GM21717 (cell line): Measurements from ENCODE around the gene CAMK2G.
A peak's percentile ranks its signal among the peaks of the same experiment; 100 is the strongest.

Experiments
- ATAC-seq: cut with Tn5 transposase; IDR thresholded peaks from one replicate; pipeline ENCODE4 v1.9.1; 2021; ENCODE audit warnings: mild to moderate bottlenecking, moderate library complexity; ENCODE audit not compliant: unreplicated experiment

The CAMK2G gene

DNA sequence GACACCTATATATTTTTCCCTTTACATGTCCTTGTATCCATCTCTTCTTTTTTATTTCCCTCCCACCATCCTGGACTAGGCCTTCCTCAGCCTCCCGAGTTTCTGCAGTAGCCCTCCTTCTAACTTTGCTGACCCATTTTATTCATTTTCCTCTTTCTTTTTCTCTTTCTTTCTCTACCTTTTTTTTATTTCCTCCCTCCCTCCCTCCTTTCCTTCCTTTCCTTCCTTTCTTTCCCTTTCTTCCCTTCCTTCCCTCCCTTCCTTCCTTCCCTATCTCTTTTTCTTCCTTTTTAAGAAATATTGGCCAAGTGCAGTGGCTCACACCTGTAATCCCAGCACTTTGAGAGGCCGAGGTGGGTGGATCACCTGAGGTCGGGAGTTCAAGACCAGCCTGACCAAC is 9.7 kb upstream of the CAMK2G start:
- ATAC-seq, result no peak

DNA sequence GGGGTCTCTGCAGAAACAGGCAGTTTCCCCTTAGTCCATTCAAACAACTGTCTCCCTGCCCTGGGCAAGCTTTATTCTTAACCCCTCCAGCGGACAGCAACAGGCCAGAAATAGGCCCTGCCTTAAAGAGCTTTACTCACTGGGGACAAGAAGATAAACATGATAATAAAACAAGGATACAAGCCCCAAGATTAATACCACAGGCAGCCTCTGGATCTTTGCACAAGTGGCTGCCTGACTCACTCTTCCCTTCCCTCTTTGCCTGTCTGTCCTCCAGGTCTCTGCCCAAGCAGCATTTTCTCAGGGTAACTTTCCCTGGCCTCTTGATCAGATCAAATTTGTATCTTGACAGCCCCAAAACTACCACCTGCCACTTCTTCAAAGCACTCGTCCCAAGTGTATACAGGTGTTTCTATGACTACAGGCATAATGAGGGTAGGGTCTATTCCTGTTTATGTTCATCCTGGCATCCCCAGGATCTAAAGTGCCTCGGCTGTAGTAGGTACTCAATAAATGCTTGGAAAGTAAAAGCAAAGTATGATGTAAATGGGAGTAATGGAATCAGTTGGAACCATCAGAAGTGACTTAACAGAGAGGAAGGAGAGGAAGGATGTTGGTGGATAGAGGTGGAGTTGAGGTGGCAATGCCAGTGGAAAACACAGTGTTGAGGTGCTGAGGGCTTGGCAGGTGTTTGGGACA is 7.0 kb upstream of the CAMK2G start:
- ATAC-seq, result no peak

DNA sequence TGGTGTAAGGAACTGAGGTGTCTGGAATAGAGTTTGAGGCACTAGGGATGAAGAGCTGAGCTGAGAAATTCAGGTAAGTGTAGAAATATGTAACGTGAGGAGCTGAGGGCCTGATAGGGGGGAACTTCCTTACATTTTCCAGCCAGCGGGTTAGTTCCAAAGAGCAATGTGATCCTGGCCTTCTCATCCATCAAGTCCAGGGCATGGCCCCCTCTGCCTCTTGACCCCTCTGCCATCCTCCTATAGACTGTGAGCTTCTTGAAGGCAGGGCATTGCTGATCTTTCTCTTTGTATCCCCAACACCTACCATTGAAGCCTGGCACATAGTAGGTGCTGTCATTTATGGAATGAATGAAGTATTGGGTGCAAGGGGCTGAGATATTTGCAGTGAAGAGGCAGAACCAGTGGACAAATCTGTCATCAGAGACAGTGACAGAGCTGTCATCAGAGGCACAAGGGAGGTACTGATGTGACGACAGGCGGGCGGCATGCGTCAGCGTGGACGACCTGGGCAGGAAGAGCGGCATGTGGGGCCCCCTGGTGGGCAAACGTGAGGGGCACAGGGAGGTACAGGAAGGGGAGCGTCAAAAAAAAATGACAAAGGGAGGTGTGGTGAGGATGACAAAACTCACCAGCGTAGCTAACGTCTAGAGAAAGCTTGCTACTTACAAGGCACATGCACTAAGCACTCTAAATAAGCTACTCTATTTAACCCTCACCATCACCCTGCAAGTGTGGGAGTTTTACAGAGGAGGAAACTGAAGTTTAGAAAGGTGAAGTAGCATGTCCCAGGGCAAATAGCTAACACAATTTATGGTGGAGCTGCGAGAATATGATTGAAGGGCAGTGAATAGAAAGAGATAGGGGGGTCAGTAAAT is 5.2 kb upstream of the CAMK2G start:
- peak; percentile 71 for ATAC-seq

DNA sequence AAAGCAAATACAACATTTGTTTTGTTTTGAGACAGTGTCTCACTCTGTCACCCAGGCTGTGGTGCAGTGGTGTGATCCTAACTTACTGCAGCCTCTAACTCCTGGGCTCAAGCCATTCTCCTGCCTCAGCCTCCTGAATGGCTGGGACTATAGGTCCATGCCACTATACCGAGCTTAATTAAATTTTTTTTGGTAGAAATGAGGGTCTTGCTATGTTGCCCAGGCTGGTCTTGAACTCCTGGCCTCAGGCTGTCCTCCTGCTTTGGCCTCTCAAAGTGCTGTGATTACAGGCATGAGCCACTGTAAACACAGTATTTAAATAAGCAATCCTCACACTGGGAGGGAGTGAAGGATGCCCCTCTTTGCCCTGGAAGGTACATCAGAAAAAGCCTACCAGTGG is 4.0 kb upstream of the CAMK2G start:
- no peak for ATAC-seq

DNA sequence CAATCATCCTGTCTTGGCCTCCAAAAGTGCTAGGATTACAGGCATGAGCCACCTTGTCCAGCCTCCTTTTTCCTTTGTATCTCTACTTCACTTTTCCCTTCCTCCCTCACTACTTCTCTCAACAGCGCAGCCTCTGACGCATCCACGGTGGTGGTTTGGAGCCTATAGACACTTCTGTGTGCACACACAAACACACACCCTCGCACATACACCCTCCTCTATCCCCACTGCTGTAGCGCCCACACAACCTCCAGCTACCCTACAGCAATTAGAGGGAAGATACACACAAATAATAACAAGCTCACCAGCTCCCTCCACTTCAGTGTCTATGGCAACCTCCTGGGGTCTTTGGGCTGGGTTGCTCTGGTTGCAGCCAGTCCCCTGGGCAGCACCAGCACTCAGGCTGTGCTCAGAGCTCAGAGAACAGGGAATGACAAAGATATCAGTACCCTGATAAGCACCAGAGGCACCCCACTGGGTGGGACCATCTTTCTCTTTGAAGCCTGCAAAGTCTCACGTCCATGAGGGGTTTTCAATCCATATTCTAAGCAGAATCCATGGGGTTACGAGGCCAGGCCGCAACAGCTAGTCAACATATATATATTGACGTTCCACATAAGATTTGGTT is 3.3 kb upstream of the CAMK2G start:
- ATAC-seq, result no peak

DNA sequence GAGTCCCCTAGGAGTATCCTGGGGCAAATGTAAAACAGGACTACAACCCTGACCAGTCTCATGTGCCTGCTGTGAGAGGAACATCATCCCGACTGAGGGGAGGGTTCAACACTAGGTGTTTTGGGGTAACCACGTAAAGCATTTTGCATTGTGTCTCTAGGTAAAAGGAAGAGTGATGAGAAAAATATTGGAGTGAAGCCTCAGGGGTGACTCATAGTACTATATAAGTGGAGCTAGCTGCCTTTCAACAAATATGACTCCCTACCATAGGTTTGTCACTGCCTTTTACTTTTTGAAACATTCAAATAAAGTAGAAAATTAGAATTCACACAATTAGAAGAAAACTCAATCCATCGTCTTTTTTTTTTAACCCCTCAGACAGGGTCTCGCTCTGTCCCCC is 2.6 kb upstream of the CAMK2G start:
- no peak for ATAC-seq

DNA sequence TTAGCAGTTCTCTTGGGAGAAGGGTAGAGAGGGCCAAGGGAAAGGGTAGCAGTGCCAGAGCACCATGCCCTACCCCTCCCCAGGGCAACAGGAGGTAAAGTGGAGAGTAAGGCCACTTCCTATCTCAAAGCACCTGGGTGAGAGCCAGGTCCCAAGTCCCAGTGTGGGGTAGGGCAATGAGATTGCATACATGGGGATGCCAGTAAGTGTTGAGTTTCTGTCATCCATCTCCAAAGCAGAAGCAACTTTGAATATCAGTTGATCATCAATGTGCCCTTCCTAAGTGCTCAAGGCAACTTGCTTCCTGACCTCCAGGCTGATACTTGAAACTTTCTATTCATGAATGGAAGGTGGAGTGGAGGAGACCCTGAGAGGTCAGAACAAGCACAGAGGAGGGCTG is 2.2 kb upstream of the CAMK2G start:
- no peak for ATAC-seq

DNA sequence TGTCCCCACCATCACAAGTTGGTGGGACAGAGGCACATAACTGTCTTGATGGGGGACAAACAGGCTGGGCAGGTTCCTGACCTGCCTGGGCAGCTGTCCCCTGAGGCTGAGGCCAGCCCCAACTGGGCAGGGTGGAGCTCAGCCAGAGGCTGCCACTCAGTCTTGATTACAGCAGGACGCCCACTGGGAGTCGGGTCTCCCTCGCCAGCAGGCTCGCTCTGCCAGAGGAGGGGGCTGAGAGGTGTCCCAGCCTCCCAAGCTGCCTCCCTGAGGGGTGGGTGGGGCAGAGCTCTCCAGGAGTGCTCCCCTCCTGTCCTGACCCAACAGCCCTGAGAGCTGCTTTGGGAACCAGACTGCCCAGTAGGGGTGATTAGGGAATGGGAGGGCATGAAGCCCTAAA is 1.8 kb upstream of the CAMK2G start:
- no peak for ATAC-seq

DNA sequence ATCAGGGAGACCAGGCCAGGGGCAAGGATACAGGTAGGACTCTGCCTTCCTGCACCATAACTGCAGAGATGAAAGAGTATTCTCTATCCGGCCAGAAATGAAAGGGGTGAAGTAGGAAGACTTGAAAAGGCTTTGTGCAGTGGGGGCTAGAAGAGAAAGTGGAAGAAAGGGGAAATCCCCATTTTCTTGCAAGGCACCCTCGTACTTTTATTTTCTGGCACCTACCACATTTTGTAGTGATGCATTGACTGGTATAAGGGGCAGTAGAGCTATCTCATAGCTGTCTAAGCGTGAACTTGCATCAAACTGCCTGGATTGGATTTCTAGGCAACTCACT is 752 bp upstream of the CAMK2G start:
- peak; percentile 25 for ATAC-seq

DNA sequence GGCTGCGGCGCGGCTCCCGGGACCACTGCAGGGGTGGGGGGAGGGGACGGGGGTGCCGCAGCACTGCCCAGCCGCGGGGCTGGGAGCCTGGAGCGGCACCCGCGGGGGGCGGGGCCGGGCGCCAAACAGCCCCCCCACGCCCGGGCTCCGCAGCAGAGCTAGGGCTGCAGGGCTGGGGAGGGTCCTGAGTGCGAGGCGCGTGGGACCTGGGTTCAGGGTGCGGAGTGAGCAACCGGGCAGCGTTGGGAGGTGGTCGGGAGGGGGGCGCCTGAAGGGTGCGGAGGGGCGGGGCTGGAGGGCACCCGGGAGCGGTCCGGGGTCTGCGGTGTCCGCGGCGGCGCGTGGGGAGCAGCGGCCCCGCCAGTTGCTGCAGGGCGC is 528 bp downstream of the CAMK2G start:
- no peak for ATAC-seq

DNA sequence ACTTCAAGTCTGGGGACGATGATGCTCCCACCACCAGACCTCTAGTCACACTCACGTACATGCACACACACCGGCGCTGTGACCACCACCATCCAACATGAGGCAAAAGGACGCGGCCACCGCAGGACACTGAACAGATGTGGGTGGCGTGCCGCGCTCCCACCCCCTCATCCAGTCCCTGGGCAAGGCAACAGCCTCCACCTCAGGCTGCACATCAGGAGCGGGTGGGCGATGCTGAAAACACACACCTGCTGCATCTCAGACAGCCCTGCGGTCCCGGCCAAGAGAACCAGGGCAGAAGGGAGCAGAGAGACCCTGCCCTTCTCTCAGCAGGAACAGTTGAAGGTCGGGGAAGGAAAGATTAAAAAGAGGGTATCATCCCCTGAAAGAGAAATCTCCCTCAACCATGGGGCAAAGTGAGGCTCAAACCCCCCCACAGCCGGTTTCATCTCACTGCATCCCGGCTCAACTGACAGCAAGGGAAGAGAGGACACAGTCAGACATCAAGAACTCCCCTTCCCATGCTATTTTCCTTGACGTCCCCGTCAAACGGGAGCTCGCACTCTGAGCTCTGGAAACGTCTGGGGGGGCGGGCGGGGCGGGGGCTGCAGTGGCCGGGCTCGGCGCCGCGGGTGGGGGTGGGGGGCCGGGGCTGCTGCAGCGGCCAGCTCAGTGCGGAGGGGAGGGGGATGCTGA is 1.1 kb downstream of the CAMK2G start:
- ATAC-seq, result no peak

DNA sequence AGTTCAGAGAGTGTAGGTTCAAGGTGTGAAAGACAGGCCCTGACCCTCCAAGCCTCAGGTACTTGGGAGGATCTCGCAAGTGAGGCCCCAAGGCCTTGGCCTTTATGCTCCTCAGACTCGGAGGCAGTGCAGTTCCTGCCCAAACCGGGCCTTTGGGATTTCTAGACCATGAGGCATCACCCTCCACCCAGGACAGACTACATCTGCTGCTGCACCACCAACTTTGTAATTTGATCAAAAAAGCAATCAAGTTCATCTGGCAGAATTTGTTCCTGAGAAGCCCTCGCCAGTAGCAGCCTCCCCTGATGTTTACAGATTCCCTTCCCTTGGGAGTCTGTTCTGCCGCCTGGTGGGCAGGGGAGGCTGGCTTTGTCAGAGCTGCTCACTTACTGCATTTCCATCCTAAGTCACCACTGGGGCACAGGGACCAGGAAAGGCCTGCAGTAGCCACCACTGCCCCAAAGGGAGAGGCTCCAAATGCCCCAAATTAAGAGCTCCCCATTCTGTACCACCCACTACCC is 2.1 kb downstream of the CAMK2G start:
- ATAC-seq, result no peak

DNA sequence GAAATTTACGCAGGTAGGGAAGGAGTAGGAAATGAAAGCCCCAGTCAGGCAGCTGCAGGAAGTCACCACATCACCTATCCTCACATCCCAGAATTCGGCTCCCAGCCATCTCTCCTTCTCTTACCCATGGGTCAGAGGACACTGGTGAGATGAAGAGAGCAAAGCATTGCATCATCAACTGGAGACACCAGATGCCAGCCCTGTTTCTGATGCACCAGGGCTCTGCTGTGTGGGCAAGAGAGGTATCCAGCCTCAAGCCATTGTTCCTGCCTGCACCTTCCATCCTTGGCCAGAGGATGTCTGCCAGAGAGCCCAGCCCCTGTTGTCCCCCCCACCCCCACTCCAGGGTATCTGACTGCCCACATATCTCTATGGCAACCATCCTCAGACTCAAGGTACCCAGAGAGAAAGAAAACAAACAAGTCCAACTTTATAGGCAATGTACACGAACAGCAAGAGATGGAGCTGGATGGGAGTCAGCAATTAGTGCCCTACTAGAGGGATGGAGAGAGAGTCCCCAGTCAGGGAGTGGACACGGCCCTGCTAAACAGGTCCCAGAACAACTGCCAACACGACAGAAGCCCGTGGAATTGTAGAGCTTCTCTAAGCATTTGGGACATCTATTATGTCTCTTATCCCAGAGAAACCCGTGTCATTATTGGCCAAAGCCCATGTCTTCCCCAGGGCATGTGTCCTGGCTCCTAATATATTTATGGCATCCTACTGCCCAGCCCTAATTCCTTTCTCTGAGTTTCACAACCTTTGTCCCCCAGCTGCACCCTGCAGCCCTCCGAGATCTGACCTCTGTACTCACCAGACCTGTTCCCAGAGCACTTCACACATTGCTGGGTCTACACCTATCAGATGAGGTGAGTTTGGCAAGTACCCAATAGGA is 2.8 kb downstream of the CAMK2G start:
- ATAC-seq, result no peak

DNA sequence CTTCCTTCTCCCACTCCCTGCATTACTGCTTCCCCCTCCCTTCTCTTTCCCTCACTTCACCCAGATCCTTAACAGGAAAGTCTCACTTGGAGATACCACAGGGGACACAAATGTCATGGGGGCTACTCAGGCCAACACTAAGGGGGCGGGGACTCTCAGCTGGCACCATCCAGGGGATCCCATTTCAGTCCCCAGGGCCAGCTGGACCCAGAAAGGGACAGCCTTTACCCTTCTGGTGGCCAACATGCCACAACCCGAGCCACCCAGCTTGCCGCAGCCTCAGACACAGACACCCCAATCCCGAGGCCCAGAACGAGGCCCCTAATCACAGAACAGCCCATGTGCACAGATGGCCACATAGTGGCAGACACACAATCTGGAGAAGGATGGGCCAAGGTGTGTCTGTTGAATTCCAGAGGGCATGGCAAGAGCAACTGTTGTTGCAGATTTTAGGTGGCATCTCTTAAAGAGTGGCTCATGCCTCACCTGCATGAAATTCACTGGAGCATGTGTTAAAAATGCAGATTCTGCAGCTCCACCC is 5.6 kb downstream of the CAMK2G start:
- ATAC-seq, result no peak

DNA sequence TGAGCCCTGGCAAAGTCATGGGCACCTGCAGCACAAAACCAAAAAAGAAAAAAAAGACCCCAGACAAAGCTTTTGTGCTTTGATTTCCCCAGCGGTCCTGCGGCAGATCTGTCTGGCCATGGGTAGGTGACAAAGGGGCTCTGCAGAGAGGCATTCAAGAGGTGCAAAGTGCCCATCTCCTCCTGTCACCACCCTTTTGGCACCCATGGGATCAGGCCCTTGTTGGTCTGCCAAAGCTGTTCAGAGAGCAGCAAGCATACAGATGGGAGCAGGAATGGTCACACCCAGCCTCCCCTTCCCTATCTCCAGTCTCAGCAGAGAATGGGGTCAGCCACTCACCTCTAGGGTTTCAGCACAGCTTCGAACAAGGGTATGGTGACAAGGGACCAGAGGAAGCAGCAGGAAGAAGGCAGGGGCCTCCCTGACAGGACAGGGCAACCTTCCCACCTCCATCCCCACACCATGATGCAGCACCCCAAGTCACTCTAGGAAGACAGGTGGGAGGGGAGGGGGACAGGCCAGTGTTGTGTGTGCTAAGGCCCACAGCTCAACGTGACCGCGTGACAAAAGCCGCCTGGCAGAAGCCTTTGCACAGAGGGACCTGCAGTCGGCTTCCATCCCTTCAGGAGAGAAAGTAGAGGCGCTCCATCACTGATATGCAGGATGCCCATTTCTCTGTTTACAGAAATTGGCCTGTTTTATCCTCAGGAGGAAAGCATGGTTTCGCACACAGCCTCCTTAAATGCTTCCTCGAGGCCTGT is 6.3 kb downstream of the CAMK2G start:
- ATAC-seq, result no peak

DNA sequence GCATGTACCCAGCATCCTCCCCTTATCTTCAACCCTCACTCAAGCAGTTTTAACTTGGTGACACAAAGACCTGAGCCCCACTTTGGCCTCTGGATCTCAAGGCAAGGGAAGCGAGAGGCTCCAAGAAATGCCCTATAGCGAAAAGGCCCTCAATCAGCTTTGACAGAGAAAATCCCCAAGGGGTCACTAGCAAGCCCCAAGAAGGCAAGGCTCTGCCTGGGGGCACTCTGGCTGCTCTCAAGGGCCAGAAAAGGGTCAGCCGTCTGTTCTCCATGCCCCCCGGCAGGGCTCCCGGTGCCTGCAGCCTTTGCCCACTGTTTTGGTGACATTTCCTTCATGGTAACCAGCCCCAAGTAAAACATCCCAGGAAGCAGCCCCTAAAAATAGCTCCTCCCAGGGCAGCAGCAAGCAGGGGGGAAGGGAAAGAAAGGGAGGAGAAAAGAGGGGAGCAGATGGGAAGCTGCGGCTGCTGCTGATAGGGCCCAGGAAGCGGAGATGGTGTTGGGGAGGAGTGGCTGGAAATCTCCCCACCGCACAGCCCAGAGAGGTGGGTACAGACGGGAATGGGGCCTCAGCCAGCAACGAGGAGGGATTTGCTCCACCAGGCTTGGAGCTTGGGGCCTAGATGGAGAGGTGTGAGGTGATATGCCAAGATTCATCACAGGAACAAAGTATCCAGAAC is 7.1 kb downstream of the CAMK2G start:
- ATAC-seq, result no peak

DNA sequence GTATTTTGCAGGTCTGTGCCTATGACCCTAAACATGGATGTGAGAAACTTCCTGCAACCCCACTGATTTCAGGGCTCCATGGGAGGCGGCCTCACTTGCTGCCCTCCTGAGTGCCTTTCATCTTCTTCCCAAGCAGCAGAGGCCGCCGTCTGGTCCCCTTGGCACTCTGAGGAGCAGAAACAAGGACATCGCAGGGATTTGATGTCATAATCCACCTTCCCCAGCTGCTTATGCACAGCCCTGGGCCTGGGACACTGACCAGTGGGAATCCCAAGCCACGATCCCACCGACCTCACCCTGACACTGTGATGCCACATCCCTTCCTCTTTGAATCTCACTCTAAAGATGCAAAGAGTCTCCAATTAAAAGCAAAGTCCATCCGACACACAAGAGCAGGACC is 7.7 kb downstream of the CAMK2G start:
- ATAC-seq, result no peak
